GM12875 (cell line): ENCODE data around the gene CSF1R.
"Not testable (repeated sequence)": the region's sequence is repeated elsewhere in the genome, so short reads cannot be mapped to it uniquely, and the experiment has no call there.

Experiments
- H3K4me3 ChIP-seq: one replicate; pipeline ENCODE4 v1.5.1; 2011; ENCODE audit warnings: low read depth, low read length, control low read depth
- TF ChIP-seq, protein P1 (sequence below): IDR thresholded peaks from 2 replicates; pipeline ENCODE4 v1.5.1; 2011; ENCODE audit warnings: low read depth, mild to moderate bottlenecking, control low read depth, inconsistent platforms, low read length, moderate library complexity, borderline replicate concordance; ENCODE audit not compliant: insufficient read depth

CSF1R gene

GRCh38 chr5:150053713-150054392 lies 32.5 kb downstream of the CSF1R start:
- TF ChIP-seq, protein P1, sequence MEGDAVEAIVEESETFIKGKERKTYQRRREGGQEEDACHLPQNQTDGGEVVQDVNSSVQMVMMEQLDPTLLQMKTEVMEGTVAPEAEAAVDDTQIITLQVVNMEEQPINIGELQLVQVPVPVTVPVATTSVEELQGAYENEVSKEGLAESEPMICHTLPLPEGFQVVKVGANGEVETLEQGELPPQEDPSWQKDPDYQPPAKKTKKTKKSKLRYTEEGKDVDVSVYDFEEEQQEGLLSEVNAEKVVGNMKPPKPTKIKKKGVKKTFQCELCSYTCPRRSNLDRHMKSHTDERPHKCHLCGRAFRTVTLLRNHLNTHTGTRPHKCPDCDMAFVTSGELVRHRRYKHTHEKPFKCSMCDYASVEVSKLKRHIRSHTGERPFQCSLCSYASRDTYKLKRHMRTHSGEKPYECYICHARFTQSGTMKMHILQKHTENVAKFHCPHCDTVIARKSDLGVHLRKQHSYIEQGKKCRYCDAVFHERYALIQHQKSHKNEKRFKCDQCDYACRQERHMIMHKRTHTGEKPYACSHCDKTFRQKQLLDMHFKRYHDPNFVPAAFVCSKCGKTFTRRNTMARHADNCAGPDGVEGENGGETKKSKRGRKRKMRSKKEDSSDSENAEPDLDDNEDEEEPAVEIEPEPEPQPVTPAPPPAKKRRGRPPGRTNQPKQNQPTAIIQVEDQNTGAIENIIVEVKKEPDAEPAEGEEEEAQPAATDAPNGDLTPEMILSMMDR: no peak
- no peak overlapping the region for H3K4me3 ChIP-seq

DNA sequence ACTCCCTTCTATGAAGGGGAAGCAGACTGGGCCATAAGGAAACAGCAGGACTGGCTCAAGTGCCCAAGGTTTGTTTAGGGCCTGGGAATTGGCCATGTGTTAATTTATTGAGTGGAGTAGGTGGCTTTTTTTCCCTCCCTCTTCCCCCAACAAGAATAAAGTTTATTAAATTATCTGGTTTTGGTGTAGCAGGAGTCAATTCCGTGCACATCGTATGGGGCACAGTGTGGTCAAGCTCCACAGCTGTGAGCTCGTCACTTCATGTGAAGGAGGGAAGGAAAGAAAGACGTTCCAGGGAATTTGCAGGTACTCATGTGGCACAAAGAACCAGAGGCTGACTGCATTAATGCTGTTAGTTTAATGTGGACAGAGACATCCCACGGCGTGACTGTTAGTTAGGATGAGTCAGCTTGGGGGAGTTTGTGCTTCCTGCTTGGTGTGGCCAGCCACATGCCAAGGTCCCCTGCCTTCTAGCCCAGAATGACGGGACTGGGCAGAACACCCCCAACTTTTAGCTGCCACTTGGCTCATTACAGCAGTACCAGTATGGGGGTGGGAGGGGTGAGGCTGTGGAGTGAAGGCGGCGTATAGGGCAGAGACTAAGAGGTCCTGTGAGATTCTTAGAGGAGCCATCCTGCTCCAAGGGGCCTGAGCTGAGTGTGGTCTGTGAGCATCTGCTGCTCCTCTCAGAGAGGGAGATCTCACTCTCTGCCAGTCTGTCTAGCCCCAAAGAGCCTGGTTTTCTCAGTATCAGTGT lies 33.2 kb downstream of the CSF1R start:
- TF ChIP-seq, protein P1: no peak
- no peak overlapping the region for H3K4me3 ChIP-seq

DNA sequence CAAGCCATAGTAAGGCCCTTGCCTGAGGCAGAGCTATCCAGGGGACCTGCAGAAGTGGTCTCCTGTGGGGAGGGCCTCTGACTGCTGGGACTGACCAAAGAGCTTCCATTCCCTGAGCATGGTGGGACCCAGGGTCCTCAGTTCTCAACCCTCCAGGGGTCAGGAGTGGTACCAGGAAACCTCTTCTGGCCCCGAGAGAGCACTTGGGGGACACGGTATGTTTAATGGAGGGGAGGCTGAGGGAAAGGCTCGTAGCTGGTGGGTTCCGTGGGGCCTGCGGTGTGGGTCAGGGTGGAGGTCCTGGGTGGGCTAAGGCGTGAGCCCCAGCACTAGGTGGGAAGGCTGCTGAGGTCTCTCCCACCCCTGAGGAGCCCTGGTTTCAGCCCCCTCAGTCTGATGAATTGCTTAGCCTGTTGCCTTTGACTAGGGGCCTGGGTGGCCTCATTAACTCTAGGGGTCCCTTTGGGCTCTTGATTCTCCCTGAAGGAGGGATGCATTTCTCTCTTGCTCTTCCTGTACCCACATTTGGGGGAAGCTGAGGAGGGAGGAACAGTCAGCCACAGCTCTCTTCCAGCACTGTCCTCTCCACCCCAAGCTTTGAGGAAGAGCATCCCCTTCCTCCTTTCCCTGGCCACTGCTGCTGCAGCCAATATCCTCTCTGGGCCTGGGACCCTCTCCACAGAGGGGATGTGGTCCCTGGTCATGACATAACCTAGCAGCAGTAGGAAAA lies 34.0 kb downstream of the CSF1R start:
- TF ChIP-seq, protein P1: no peak
- H3K4me3 ChIP-seq: no peak overlapping the region

DNA sequence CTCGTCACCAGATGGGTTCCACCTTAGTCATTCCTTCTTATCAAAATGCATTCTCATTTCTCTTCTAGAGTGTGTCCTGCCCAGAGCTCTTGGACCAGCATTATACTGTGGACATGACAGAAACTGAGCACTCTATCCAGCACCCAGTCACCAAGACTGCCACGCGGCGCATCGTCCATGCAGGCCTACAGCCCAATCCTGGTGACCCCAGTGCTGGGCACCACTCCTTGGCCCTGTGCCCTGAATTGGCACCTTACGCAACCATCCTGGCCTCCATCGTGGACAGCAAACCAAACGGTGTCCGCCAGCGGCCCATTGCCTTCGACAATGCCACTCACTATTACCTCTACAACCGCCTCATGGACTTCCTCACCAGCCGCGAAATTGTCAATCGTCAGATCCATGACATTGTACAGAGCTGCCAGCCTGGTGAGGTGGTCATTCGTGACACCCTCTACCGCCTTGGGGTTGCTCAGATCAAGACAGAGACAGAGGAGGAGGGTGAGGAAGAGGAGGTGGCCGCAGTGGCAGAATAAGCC lies 34.6 kb downstream of the CSF1R start:
- TF ChIP-seq, protein P1: no peak
- no peak overlapping the region for H3K4me3 ChIP-seq

GRCh38 chr5:150050172-150050811 lies 36.1 kb downstream of the CSF1R start:
- H3K4me3 ChIP-seq: not testable (repeated sequence)

DNA sequence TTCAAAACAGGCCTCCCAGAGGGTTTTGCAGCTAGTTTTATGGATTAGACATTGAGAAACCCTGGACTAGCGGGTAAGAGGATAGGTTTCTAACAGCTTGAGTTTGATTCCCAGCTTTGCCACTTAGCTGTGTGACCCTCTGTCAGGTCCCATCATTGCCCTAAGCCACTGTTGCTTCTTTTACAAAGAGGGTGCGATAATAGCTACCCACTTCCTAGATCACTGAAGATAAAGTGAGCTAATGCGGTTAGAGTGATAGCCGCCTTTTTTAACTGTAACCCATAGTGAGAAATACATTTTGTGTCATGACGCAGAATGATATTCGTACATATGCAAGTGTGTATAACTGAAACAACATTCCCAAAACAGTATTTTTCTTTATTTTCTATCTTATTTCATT lies 40.3 kb downstream of the CSF1R start:
- no peak overlapping the region for H3K4me3 ChIP-seq

More for the DNA sequence above, 40.3 kb downstream of the CSF1R start:
- TF ChIP-seq, protein P1: no peak
